Esophagus muscularis mucosa (tissue), 4 donors: ENCODE results near the gene YPEL2. TPM values are rescaled to one million over a fixed set of nuclear protein-coding genes. Genes with fewer than 3 reads are reported as not detected.

Experiments
- DNase-seq: peaks from one replicate; pipeline ENCODE4 v3.0.0-alpha.2; 2017; ENCODE audit errors: extremely low spot score
- H3K27ac ChIP-seq, 4 donors: fragments of 200-600 bp; sonication (generic); replicated peaks in 1 of 4; 1 replicate in 3 of 4; 2 replicates in 1 of 4; pipeline ENCODE4 v1.5.1; 2016 to 2019; ENCODE audit warnings: mild to moderate bottlenecking in 1 of 4
- H3K27me3 ChIP-seq, 4 donors: fragments of 200-600 bp; sonication (generic); one replicate each; pipeline versions ENCODE4 v1.5.1 to v1.6.0; 2016 to 2019
- H3K36me3 ChIP-seq, 4 donors: fragments of 200-600 bp; sonication (generic); one replicate each; pipeline ENCODE4 v1.5.1; 2016 to 2019
- H3K4me1 ChIP-seq, 4 donors: fragments of 200-600 bp; sonication (generic); one replicate each; pipeline ENCODE4 v1.5.1; 2016 to 2019
- H3K4me3 ChIP-seq, 4 donors: fragments of 200-600 bp; sonication (generic); 1 replicate in 2 of 4; 2 replicates in 2 of 4; pipeline ENCODE4 v1.5.1; 2016 to 2019; ENCODE audit warnings: mild to moderate bottlenecking in 4 of 4, moderate library complexity in 1 of 4
- H3K9me3 ChIP-seq, 4 donors: fragments of 200-600 bp; sonication (generic); 1 replicate in 3 of 4; 2 replicates in 1 of 4; pipeline ENCODE4 v1.5.1; 2016 to 2019
- CTCF ChIP-seq, 3 experiments: fragments of 200-600 bp in 2 of 3; fragments of 450-650 bp in 1 of 3; sonication (generic) in 2 of 3; IDR thresholded peaks; one replicate each; pipeline ENCODE4 v1.5.1; 2017 to 2019; ENCODE audit warnings: antibody characterized with exemption in 3 of 3, mild to moderate bottlenecking in 2 of 3, moderate library complexity in 1 of 3
- EP300 ChIP-seq: sonication (generic); formaldehyde crosslinking; IDR thresholded peaks from one replicate; pipeline ENCODE4 v1.6.1; 2017; ENCODE audit warnings: antibody characterized with exemption
- POLR2A ChIP-seq: fragments of 450-650 bp; IDR thresholded peaks from one replicate; pipeline ENCODE4 v1.6.1; 2017; ENCODE audit warnings: antibody characterized with exemption, moderate library complexity, mild to moderate bottlenecking, low read depth
- POLR2AphosphoS5 ChIP-seq, 2 donors: sonication (generic); formaldehyde crosslinking; IDR thresholded peaks; one replicate each; pipeline ENCODE4 v1.6.1; 2017; ENCODE audit warnings: antibody characterized with exemption in 2 of 2
- WGBS: methylation state at CpG from one replicate; pipeline ENCODE4 v1.1.5; 2018; 5-methylcytosine and 5-hydroxymethylcytosine counted together
- intact Hi-C: fragments of 100-400 bp; cut with DNase I; formaldehyde crosslinking; loops from one replicate; pipeline ENCODE4 v1.15.1; 2023
- total RNA-seq, 4 donors: library from RNA; depleted of rRNA; stranded (reverse); fragments of >200 nt; gene quantifications; one replicate each; pipeline versions ENCODE4 v1.1.0 to v1.2.1, GENCODE V29; 2016

YPEL2 gene
- total RNA-seq, 4 donors from 2014 or later = 27.7 to 62.9 (median 28.8) TPM

- Histone ChIP-seq H3K9me3 (no peaks in the 10 kb centered on the region), H3K36me3 (no peaks in the 10 kb centered on the region), H3K4me3 (no peak overlapping the region), H3K4me1 (peaks cover 100% of the 10 kb centered on the region in 4 donors), H3K27ac (peak overlapping the region; percentile 90 to 92 (median 91)), H3K27me3 (no peaks in the 10 kb centered on the region)
- WGBS = 77% methylated on average over 9 of the region's 9 CpGs
- no peak for DNase-seq
- intact Hi-C loops = no loop called here
- TF ChIP-seq POLR2A (no peak), POLR2AphosphoS5 (IDR thresholded peaks at IDR 0.05) (peak in 1 of 2 donors; percentile 28)
These were observed 37.8 kb downstream of the YPEL2 start for GRCh38 chr17:59369031-59369975.

DNA sequence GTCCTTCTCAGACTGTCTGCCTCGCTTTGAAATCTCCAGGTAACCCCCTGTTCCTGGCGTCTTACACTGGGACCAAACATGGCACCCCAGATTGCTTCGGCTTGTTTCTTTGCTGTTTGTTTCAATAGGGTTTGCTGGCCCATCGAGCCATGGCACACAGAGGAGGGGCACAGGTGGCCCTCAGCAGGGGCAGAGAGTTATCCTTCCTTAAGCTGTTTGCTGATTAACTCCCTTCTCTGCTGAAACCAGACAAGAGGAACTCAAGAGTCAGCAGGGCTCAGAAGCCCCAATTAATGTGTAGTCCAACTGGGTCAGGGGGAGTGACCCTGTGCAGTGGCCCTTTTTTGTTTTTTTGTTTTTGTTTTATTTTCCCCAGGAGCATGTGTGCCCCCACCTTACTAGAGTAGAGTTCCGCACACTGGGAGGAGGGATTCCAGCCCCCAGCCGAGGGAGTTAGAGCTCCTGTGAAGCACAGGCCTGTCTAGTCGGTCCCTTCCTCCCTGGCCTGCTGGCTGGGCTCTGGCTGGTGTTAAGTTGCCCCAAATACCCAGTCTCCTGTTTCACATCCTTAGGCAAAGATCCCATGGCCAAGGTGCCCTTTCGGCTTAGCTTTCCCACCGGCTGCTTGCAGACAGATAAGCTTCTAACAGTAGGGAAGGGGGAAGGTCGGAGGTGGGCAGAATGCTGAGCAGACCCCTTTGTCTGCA is 39.3 kb downstream of the YPEL2 start:
- DNase-seq = no peak
- Histone ChIP-seq H3K4me1 (peaks cover 100% of the 10 kb centered on the region in 4 donors), H3K36me3 (no peaks in the 10 kb centered on the region), H3K27me3 (no peaks in the 10 kb centered on the region), H3K4me3 (peak overlapping the region in 3 of 4 donors; percentile 0 to 8 (median 0)), H3K27ac (peak overlapping the region; percentile 90 to 92 (median 91)), H3K9me3 (no peaks in the 10 kb centered on the region)
- no peak for TF ChIP-seq POLR2AphosphoS5 (IDR thresholded peaks at IDR 0.05)
- TF ChIP-seq POLR2A = no peak
- no peak for TF ChIP-seq CTCF (IDR thresholded peaks at IDR 0.05)
- no peak for TF ChIP-seq EP300
- intact Hi-C loops = loop anchor here (5.0 kb wide), 1 partner anchor 38 kb away; the partner anchor contains the start of gene YPEL2
- WGBS = 75% methylated on average over 10 of the region's 10 CpGs

- Histone ChIP-seq H3K9me3 (no peaks in the 10 kb centered on the region), H3K27ac (peak overlapping the region; percentile 90 to 92 (median 91)), H3K36me3 (no peaks in the 10 kb centered on the region), H3K4me1 (peaks cover 100% of the 10 kb centered on the region in 4 donors), H3K27me3 (no peaks in the 10 kb centered on the region), H3K4me3 (peak overlapping the region; percentile 0 to 11 (median 4))
- WGBS = 25% methylated on average over 4 of the region's 5 CpGs
- TF ChIP-seq EP300 (no peak), POLR2AphosphoS5 (IDR thresholded peaks at IDR 0.05) (peak; percentile 89 to 91)
- intact Hi-C loops = loop anchor here (5.0 kb wide), 1 partner anchor 39 kb away; the partner anchor contains the start of gene YPEL2
- DNase-seq = no peak
These were observed 40.1 kb downstream of the YPEL2 start for GRCh38 chr17:59371416-59372100.

DNA sequence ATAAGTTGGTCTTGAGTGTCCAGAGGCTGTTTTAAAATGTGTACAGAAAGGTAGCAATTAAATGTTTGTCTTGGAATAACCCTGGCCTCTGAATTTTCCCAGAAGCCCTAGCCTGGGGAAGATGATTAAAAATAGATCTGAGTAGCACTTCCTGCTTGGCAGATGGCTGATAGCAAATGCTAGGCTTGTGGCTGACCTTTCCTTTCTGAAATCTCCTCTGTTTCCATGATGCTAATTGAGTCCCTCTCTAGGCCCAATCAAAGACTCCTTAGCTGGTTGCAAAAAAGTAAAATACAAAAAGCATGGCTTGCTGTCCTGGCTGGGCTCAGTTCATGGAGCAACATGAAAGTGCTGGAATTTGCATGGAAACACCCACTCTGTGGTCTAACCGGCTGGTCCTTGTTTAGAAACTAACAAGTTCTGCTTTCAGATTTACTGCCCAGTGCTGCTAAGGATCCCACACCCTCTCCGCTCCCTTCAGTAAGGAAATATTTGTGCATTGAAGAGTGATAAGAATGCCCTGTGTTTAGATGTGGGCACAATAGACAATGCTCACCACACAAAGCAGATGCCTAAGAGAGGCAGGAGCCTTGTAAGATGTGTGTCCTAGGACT is 40.8 kb downstream of the YPEL2 start:
- Histone ChIP-seq H3K27ac (peak overlapping the region; percentile 90 to 92 (median 91)), H3K4me3 (peak overlapping the region in 3 of 4 donors; percentile 3 to 11 (median 5)), H3K36me3 (no peaks in the 10 kb centered on the region), H3K9me3 (no peaks in the 10 kb centered on the region), H3K27me3 (no peaks in the 10 kb centered on the region), H3K4me1 (peaks cover 99 to 100% (median 100%) of the 10 kb centered on the region in 4 donors)
- DNase-seq = no peak
- TF ChIP-seq POLR2A (no peak), CTCF (IDR thresholded peaks at IDR 0.05) (no peak), EP300 (no peak), POLR2AphosphoS5 (IDR thresholded peaks at IDR 0.05) (peak; percentile 71 to 73)
- WGBS = 11% methylated on average over 2 of the region's 2 CpGs
- intact Hi-C loops = loop anchor here (5.0 kb wide), 1 partner anchor 40 kb away; the partner anchor contains the start of gene YPEL2

DNA sequence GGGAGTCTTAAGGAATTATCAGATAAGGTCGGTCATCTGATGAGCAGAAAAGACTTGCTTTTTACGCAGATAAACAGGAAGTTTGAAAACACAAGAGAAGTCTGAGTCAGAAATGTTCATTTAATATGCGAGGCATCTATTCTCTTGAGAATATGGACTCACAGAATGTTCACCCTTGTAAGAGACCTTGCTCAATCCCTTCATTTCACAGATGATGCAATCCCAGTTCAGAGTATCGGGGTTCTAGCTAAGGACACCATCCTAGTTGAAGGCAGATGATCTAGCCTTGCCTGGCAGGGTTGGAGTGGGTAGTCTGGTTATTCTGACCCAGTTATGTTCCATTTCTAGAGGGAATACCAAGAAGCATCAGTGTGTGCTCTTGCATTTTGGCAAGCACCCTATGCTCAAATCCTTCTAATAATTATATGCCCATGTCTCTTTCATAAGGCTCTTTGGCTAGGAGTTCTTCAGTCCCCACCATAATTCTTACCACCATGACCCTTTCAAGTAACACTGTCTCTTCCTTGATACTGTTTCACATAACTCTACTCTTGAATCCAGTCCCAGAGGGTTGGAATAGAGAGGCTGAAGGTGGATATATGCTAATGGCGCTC is 42.5 kb downstream of the YPEL2 start:
- 61% methylated on average over 5 of the region's 5 CpGs for WGBS
- DNase-seq = no peak
- Histone ChIP-seq H3K36me3 (no peaks in the 10 kb centered on the region), H3K27me3 (no peaks in the 10 kb centered on the region), H3K9me3 (no peaks in the 10 kb centered on the region), H3K27ac (peak overlapping the region; percentile 90 to 92 (median 91)), H3K4me1 (peaks cover 99 to 100% (median 100%) of the 10 kb centered on the region in 4 donors), H3K4me3 (no peak overlapping the region)
- TF ChIP-seq POLR2AphosphoS5 (IDR thresholded peaks at IDR 0.05) (peak; percentile 31 to 71), CTCF (IDR thresholded peaks at IDR 0.05) (no peak)
- intact Hi-C loops = loop anchor here (5.0 kb wide), 1 partner anchor 42 kb away; the partner anchor contains the start of gene YPEL2
